ENCODE measurements around the gene SLC39A11. TPM values are rescaled to one million over a fixed set of nuclear protein-coding genes. Genes with fewer than 3 reads are reported as not detected.

The SLC39A11 gene
- total RNA-seq, 1 donor from 2014 or later: 4.9 TPM

DNA sequence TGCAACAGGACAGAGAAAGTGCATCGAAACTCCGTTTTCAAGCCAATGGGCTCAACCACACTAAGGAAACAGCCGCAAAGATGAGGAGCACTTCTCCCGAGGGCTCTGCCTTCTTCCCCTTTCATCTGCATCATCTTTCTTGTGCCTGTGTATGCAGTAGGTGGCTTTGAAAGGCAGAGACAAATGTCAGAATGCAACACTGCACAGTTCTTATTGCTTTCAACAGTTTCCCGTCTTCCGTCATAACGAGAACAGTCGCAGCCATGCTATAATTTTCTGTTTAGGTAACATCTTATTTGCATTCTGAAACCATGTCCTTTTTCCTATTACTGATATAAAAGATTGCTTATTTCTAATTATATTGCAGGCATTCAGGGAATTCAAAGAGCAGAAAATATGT, 205.2 kb downstream of the SLC39A11 start:
- Histone ChIP-seq H3K27me3 (no peaks in the 10 kb centered on the region), H3K4me3 (no peak overlapping the region), H3K9me3 (no peaks in the 10 kb centered on the region), H3K4me1 (no peaks in the 10 kb centered on the region), H3K27ac (no peak overlapping the region), H3K36me3 (no peaks in the 10 kb centered on the region)
- TF ChIP-seq, protein P1, sequence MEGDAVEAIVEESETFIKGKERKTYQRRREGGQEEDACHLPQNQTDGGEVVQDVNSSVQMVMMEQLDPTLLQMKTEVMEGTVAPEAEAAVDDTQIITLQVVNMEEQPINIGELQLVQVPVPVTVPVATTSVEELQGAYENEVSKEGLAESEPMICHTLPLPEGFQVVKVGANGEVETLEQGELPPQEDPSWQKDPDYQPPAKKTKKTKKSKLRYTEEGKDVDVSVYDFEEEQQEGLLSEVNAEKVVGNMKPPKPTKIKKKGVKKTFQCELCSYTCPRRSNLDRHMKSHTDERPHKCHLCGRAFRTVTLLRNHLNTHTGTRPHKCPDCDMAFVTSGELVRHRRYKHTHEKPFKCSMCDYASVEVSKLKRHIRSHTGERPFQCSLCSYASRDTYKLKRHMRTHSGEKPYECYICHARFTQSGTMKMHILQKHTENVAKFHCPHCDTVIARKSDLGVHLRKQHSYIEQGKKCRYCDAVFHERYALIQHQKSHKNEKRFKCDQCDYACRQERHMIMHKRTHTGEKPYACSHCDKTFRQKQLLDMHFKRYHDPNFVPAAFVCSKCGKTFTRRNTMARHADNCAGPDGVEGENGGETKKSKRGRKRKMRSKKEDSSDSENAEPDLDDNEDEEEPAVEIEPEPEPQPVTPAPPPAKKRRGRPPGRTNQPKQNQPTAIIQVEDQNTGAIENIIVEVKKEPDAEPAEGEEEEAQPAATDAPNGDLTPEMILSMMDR (IDR thresholded peaks at IDR 0.05): no peak
- DNase-seq (ENCODE audit: low spot score in 2 of 2): no peak
- intact Hi-C loops (cut with DNase I): no loop called here

DNA sequence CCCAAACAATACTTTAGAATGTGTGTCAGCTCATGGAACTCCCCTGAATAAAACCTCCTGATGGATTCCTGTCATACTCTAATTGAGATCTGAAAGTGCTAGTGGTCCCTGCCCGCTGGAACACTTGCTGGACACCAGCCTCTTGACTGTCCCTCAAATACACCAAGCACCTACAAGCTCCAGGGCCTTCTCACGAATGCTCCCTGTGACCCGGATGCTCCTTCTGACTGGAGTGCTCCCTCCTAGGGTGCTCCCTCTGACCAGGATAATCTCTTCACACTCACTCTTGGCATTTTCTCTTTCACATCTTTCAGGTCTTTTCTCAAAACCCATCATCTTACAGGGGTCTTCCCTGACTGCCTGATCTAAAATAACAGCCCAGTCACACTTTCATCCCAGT, 205.9 kb downstream of the SLC39A11 start:
- TF ChIP-seq, protein P1 (IDR thresholded peaks at IDR 0.05): no peak
- Histone ChIP-seq H3K27ac (no peak overlapping the region), H3K4me1 (no peaks in the 10 kb centered on the region), H3K4me3 (no peak overlapping the region), H3K36me3 (peaks cover 0 to 2% of the 10 kb centered on the region in 2 donors), H3K9me3 (no peaks in the 10 kb centered on the region), H3K27me3 (no peaks in the 10 kb centered on the region)
- intact Hi-C loops (cut with DNase I): no loop called here
- DNase-seq (ENCODE audit: low spot score in 2 of 2): no peak

DNA sequence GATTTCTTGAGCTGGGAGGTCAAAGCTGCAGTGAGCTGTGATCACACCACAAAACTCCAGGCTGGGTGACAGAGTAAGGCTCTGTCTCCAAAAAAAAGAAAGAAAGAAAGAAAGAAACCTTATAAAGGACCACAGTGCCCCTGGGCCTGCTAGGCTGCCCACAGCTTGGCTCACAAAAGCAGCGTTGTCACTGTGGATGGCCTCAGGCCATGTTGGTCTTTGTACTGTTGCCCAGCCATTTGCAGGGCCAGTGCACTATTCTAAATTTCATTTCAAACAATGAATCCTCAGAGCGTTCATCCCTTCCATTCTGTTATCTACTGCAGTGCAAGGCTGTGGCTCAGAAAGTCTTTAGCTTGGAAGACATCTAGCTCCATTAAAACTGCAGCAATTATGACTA, 208.4 kb downstream of the SLC39A11 start:
- Histone ChIP-seq H3K36me3 (peaks cover 0 to 10% of the 10 kb centered on the region in 2 donors), H3K4me1 (no peaks in the 10 kb centered on the region), H3K27me3 (no peaks in the 10 kb centered on the region), H3K27ac (no peak overlapping the region), H3K4me3 (no peak overlapping the region), H3K9me3 (peaks cover 0 to 11% of the 10 kb centered on the region in 2 donors)
- intact Hi-C loops (cut with DNase I): no loop called here
- TF ChIP-seq, protein P1 (IDR thresholded peaks at IDR 0.05): no peak
- DNase-seq (ENCODE audit: low spot score in 2 of 2): no peak

DNA sequence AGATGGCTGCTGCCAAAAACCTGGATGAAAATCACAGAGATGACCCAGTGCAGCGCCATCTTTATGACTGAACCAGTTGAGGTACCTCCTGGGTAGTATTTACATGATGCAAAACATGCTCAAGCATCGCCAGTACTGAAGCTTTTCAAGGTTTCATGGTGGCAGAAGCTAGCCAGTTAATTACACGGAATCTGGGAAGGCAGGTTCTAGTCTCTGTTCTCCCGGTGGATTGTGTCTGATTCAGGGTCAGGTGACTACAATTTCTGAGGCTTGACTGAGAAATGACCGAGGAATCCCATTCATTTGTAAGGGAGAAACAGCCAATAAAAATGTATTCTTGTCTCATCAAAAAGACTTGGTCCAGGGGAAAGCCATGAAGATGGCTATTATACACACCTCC, 209.1 kb downstream of the SLC39A11 start:
- Histone ChIP-seq H3K4me1 (no peaks in the 10 kb centered on the region), H3K27me3 (no peaks in the 10 kb centered on the region), H3K27ac (no peak overlapping the region), H3K36me3 (peaks cover 0 to 10% of the 10 kb centered on the region in 2 donors), H3K4me3 (no peak overlapping the region), H3K9me3 (peaks cover 0 to 11% of the 10 kb centered on the region in 2 donors)
- intact Hi-C loops (cut with DNase I): no loop called here
- no peak for DNase-seq (ENCODE audit: low spot score in 2 of 2)
- TF ChIP-seq, protein P1 (IDR thresholded peaks at IDR 0.05): no peak

DNA sequence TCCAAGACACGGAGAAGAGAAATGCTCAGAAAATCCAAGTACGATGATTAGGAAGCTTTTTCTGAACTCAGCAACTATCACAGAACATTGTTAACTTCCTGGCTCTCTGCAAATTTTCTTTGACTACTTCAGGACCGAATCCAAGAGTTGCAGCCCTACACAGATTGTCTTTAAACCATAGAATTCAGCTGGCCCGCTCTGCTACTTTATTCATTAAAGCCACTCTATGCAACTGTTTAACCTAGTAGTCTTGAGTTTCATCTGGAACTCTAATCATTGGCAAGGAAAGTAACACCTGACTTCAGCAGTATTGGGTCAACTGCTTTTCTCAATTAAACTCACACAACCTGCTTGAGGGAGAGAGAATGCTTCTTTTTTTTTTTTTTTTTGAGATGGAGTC, 210.1 kb downstream of the SLC39A11 start:
- H3K4me3 ChIP-seq: no peak overlapping the region
- intact Hi-C loops (cut with DNase I): no loop called here
- no peaks in the 10 kb centered on the region for H3K27me3 ChIP-seq
- H3K4me1 ChIP-seq: no peaks in the 10 kb centered on the region
- no peak for DNase-seq (ENCODE audit: low spot score in 2 of 2)
- TF ChIP-seq, protein P1 (IDR thresholded peaks at IDR 0.05): no peak
- peaks cover 0 to 10% of the 10 kb centered on the region in 2 donors for H3K36me3 ChIP-seq
- H3K27ac ChIP-seq: no peak overlapping the region
- peaks cover 0 to 11% of the 10 kb centered on the region in 2 donors for H3K9me3 ChIP-seq

DNA sequence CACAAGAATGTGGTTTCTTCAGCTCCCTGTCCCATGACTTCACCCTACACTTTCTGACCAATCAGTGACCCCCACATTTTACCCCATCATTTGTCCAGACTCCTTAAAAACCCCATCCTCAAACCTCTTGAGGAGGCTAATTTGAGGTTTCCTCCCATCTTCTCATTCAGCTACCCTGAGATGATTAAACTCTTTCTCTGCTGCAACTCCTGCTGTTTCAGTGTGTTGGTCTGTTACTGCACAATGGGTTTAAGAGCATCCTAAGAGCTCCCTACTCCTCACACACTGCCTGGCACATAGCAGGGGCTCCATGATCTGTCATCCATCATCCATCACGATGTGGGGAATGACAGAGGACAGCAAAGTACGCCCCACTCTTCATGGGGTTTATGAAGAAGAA, 212.6 kb downstream of the SLC39A11 start:
- Histone ChIP-seq H3K9me3 (peaks cover 0 to 11% of the 10 kb centered on the region in 2 donors), H3K36me3 (peaks cover 0 to 10% of the 10 kb centered on the region in 2 donors), H3K4me1 (no peaks in the 10 kb centered on the region), H3K4me3 (no peak overlapping the region), H3K27ac (no peak overlapping the region), H3K27me3 (no peaks in the 10 kb centered on the region)
- TF ChIP-seq, protein P1 (IDR thresholded peaks at IDR 0.05): no peak
- DNase-seq (ENCODE audit: low spot score in 2 of 2): no peak
- intact Hi-C loops (cut with DNase I): no loop called here
